ENCODE data around the gene KLF16.

GRCh38 chr19:1848399-1849131 lies 14.8 kb downstream of the KLF16 start, which contains the start of gene REXO1:
- TF ChIP-seq CTCF (IDR thresholded peaks at IDR 0.05) (peak in 1 of 3 donors; percentile 86), POLR2A (IDR thresholded peaks at IDR 0.05) (no peak)
